GM06990 (cell line): Measurements from ENCODE around the gene EIF1B.

Source experiments
- DNase-seq: peaks from one replicate; pipeline ENCODE4 v3.0.0-alpha.2; 2011; ENCODE audit not compliant: insufficient read length; ENCODE audit errors: extremely low read depth
- H3K27me3 ChIP-seq: replicated peaks from 2 replicates; pipeline ENCODE4 v1.6.0; 2011; ENCODE audit warnings: low read length; ENCODE audit not compliant: control insufficient read depth, insufficient read depth
- H3K36me3 ChIP-seq: 2 replicates; pipeline ENCODE4 v1.5.1; 2011; ENCODE audit warnings: low read length; ENCODE audit not compliant: control insufficient read depth, insufficient read depth
- H3K4me3 ChIP-seq: replicated peaks from 2 replicates; pipeline ENCODE4 v1.5.1; 2011; ENCODE audit warnings: low read depth, mild to moderate bottlenecking, control low read depth, low read length
- TF ChIP-seq, protein P1 (sequence below): IDR thresholded peaks from 2 replicates; pipeline ENCODE4 v1.5.1; 2011; ENCODE audit warnings: low read length, control low read depth, mild to moderate bottlenecking, inconsistent platforms; ENCODE audit not compliant: insufficient read depth, poor library complexity, severe bottlenecking

EIF1B gene

DNA sequence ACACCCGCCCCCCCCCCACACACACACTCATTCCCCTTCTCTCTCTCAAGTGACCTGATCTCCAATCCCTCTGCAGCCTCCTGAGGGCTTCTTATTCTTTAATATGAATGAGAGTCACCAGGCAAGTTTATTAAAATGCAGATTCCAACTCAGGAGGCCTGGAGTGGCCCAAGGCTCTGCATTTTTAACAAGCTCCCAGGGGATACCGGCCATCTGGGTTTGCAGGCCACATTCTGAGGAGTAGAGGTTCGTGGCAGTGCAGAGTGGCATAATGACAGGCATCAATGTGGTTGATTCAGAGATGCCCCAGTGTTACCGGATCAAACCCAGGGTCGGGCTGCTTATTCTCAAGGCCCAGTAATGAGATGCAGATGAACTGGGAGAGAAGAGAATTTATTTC lies 18.9 kb downstream of the EIF1B start:
- Histone ChIP-seq H3K27me3 (no peaks in the 10 kb centered on the region), H3K36me3 (no peaks in the 10 kb centered on the region), H3K4me3 (no peak overlapping the region)
- DNase-seq, result no peak
- TF ChIP-seq, protein P1, sequence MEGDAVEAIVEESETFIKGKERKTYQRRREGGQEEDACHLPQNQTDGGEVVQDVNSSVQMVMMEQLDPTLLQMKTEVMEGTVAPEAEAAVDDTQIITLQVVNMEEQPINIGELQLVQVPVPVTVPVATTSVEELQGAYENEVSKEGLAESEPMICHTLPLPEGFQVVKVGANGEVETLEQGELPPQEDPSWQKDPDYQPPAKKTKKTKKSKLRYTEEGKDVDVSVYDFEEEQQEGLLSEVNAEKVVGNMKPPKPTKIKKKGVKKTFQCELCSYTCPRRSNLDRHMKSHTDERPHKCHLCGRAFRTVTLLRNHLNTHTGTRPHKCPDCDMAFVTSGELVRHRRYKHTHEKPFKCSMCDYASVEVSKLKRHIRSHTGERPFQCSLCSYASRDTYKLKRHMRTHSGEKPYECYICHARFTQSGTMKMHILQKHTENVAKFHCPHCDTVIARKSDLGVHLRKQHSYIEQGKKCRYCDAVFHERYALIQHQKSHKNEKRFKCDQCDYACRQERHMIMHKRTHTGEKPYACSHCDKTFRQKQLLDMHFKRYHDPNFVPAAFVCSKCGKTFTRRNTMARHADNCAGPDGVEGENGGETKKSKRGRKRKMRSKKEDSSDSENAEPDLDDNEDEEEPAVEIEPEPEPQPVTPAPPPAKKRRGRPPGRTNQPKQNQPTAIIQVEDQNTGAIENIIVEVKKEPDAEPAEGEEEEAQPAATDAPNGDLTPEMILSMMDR, result no peak

DNA sequence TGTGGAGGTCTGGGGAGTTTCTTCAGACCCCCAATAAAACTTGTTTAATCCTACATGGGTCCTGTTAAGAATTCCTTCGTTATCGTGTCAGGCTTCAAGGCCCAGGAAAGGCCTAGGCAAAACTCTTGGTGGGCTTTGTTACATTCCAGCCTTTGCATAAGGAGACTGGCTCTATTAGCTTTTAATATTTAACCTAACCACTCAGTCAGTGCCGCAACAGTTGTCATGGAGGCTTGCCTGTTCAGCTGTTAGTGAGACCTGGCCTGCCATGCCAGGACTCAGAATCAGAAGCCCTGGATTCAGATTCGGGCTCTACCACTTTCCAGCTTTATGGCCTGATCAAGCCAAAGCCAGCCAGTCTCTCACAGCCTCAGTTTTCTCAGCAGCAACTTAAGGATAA lies 19.6 kb downstream of the EIF1B start:
- TF ChIP-seq, protein P1, result no peak
- H3K27me3 ChIP-seq, result no peaks in the 10 kb centered on the region
- H3K36me3 ChIP-seq, result no peaks in the 10 kb centered on the region
- no peak overlapping the region for H3K4me3 ChIP-seq
- no peak for DNase-seq

DNA sequence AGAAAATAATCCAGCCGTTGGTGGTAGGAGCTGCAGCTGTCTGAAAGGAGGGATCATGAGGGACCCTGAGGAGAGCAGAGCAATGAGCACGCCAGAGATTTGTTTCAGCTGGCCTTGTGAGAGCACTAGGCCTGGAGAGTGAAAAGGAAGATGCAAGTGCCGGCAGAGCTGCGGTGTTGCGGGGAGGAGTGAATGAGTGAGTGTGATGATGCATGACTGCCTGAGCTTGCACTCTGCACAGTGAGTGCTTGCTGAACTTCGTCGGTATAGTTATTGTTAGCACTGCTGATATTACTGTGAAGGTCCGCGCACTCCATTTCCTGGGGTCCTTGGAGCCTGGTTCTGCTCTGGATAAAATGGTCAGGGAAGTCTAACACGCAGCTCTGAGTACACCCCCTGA lies 23.2 kb downstream of the EIF1B start:
- Histone ChIP-seq H3K36me3 (no peaks in the 10 kb centered on the region), H3K27me3 (no peaks in the 10 kb centered on the region), H3K4me3 (no peak overlapping the region)
- no peak for DNase-seq
- TF ChIP-seq, protein P1, result no peak

DNA sequence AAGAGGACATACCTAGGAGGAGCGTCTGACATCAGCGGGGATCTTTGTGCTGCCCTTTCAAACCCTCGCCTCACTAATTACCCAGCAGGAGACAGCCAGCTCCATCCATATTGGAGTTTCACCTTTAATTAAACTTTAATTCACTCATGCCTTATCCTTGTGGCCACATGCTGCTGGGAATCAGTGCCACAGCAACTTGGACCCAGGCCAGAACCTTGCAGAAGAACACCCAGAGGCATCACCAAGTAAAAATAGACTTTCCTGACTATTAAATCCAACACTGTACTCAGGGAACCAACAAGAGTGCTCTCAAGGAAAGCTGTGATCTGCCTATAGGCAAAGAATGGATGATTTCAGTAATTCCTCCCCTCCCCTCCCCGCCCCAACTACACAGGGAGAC lies 23.9 kb downstream of the EIF1B start:
- TF ChIP-seq, protein P1, result no peak
- no peak for DNase-seq
- Histone ChIP-seq H3K36me3 (no peaks in the 10 kb centered on the region), H3K27me3 (no peaks in the 10 kb centered on the region), H3K4me3 (no peak overlapping the region)

DNA sequence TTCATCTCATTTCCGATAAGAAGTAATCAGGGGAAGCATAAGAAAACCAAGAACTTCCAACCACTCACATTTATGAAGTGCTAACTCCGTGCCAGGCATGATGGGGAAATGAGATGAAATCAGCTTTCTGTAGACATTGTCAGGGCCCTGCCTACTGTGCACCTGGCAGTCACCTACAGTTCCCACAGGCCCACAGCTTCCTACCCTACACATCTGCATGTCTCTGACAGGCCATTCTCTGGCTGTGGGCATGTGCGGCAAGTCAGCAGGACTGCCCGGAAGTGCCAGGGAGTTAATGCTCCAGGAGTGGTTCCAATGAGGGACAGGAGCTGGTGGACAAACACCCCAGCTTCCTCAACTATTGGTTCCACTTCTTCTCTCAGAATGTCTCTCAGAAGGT lies 24.3 kb downstream of the EIF1B start:
- no peaks in the 10 kb centered on the region for H3K36me3 ChIP-seq
- TF ChIP-seq, protein P1, result no peak
- no peaks in the 10 kb centered on the region for H3K27me3 ChIP-seq
- no peak for DNase-seq
- H3K4me3 ChIP-seq, result no peak overlapping the region

DNA sequence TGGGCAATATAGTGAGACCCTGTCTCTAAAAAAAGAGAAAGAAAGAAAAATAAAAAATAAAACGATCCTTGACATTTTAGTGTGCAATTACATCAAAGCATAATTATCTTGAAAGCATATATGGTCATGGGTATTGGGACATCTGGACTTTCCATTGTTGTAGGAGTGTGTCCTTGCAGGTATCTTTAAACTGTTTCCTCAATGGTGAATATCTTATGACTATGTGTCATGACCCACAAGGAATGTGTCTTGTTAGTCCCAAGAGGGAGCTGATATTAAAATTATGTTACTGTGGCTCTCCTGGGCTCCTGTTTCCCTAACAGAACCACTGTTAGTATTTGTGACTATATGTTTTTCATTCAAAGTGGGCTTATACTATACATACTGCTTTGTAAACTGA lies 26.6 kb downstream of the EIF1B start:
- no peak for DNase-seq
- Histone ChIP-seq H3K27me3 (no peaks in the 10 kb centered on the region), H3K4me3 (no peak overlapping the region), H3K36me3 (no peaks in the 10 kb centered on the region)
- TF ChIP-seq, protein P1, result no peak
